H1 (cell line): Measurements from ENCODE around the gene PLEKHG4. TPM values are rescaled to one million over a fixed set of nuclear protein-coding genes. Genes with fewer than 3 reads are reported as not detected.

Experiments used
- ASH2L ChIP-seq: fragments of 200-600, 300-600 bp; sonication (generic); IDR thresholded peaks from one replicate; pipeline ENCODE4 v1.7.1; 2017; ENCODE audit warnings: low read length
- BCL11A ChIP-seq, 2 experiments: IDR thresholded peaks; one replicate each; pipeline ENCODE4 v1.6.1; 2011; ENCODE audit warnings: low read depth in 2 of 2, low read length in 2 of 2, mild to moderate bottlenecking in 2 of 2
- CHD7 ChIP-seq: fragments of 300-600 bp; sonication (generic); IDR thresholded peaks from 2 replicates; pipeline ENCODE4 v1.7.1; 2012; ENCODE audit warnings: low read length, moderate library complexity, mild to moderate bottlenecking, inconsistent platforms; ENCODE audit not compliant: insufficient replicate concordance
- EGR1 ChIP-seq: IDR thresholded peaks from 2 replicates; pipeline ENCODE4 v1.6.1; 2011; ENCODE audit warnings: low read depth, low read length, borderline replicate concordance
- FOSL1 ChIP-seq: IDR thresholded peaks from 2 replicates; pipeline ENCODE4 v1.6.1; 2011; ENCODE audit warnings: mild to moderate bottlenecking, low read depth, low read length, moderate library complexity; ENCODE audit not compliant: insufficient read depth
- HDAC2 ChIP-seq, 2 experiments: fragments of 300-600 bp in 1 of 2; sonication (generic) in 1 of 2; IDR thresholded peaks; 2 replicates each; pipeline ENCODE4 v1.6.1; 2011 to 2012; ENCODE audit warnings: low read depth in 2 of 2, low read length in 2 of 2, mild to moderate bottlenecking in 2 of 2, moderate library complexity in 2 of 2, borderline replicate concordance in 1 of 2, inconsistent platforms in 1 of 2
- POLR2A ChIP-seq, 2 experiments: IDR thresholded peaks; 1 replicate in 1 of 2; 2 replicates in 1 of 2; pipeline ENCODE4 v1.6.1; 2011; ENCODE audit warnings: low read depth in 2 of 2, low read length in 2 of 2, mild to moderate bottlenecking in 2 of 2; ENCODE audit errors: control extremely low read depth in 1 of 2
- POU5F1 ChIP-seq: IDR thresholded peaks from 2 replicates; pipeline ENCODE4 v1.6.1; 2011; ENCODE audit warnings: low read depth, mild to moderate bottlenecking, low read length, moderate library complexity
- SAP30 ChIP-seq: fragments of 300-600 bp; sonication (generic); IDR thresholded peaks from 2 replicates; pipeline ENCODE4 v1.7.1; 2012; ENCODE audit warnings: low read length, moderate library complexity, mild to moderate bottlenecking, inconsistent platforms; ENCODE audit not compliant: insufficient read depth, insufficient replicate concordance
- TAF7 ChIP-seq: optimal IDR thresholded peaks from 2 replicates; pipeline ENCODE3; 2011; ENCODE audit warnings: low read depth, mild to moderate bottlenecking, inconsistent platforms, low read length, moderate library complexity, borderline replicate concordance
- TCF12 ChIP-seq: IDR thresholded peaks from 2 replicates; pipeline ENCODE4 v1.6.1; 2011; ENCODE audit warnings: low read depth, mild to moderate bottlenecking, low read length
- ZNF274 ChIP-seq: IDR thresholded peaks from 2 replicates; pipeline ENCODE4 v1.7.0; 2012; ENCODE audit warnings: low read length, borderline replicate concordance; ENCODE audit errors: extremely low read depth
- polyA plus RNA-seq, 7 experiments: library from polyadenylated mRNA; depleted of rRNA in 3 of 7; stranded (reverse) in 5 of 7; unstranded in 2 of 7; fragments of >200 nt in 5 of 7; fragments of 200-250 nt in 2 of 7; gene quantifications; 1 replicate in 5 of 7; 2 replicates in 1 of 7; 4 replicates in 1 of 7; pipeline versions ENCODE4 v1.2.1 to v1.2.3, GENCODE V29; 2011 to 2013; ENCODE audit warnings: missing spikeins in 2 of 7, mixed read lengths in 2 of 7
- total RNA-seq: library from RNA; stranded (reverse); fragmentation: NEBNext Ultra II Directional; extraction: Animal tissue kit (Norgen Biotek cat#: 25700); gene quantifications from 2 replicates; pipeline ENCODE4 v1.2.1, GENCODE V29; 2021

Gene PLEKHG4
- total and polyA plus RNA-seq, 2 of the 8 experiments (the other 6 are each of a cell fraction or from before 2014, with no cell fraction given) = 7.7 to 11.1 TPM

GRCh38 chr16:67259705-67260104, 19.6 kb upstream of the PLEKHG4 start (continued):
- TF ChIP-seq CHD7 (no peak), POU5F1 (no peak), POLR2A (IDR thresholded peaks at IDR 0.05; ENCODE audit: control extremely low read depth in 1 of 2, low read depth in 2 of 2, low read length in 2 of 2) (no peak), FOSL1 (no peak), BCL11A (IDR thresholded peaks at IDR 0.05; ENCODE audit: low read depth in 2 of 2, low read length in 2 of 2) (no peak), ASH2L (no peak), SAP30 (no peak), TAF7 (no peak), TCF12 (no peak), ZNF274 (no peak), HDAC2 (IDR thresholded peaks at IDR 0.05; ENCODE audit: borderline replicate concordance in 1 of 2, low read depth in 2 of 2, low read length in 2 of 2) (no peak), EGR1 (no peak)
